Measurements from ENCODE around the gene ARHGEF19.
"Not testable (repeated sequence)": the region's sequence is repeated elsewhere in the genome, so short reads cannot be mapped to it uniquely, and the experiment has no call there.

ARHGEF19 gene

DNA sequence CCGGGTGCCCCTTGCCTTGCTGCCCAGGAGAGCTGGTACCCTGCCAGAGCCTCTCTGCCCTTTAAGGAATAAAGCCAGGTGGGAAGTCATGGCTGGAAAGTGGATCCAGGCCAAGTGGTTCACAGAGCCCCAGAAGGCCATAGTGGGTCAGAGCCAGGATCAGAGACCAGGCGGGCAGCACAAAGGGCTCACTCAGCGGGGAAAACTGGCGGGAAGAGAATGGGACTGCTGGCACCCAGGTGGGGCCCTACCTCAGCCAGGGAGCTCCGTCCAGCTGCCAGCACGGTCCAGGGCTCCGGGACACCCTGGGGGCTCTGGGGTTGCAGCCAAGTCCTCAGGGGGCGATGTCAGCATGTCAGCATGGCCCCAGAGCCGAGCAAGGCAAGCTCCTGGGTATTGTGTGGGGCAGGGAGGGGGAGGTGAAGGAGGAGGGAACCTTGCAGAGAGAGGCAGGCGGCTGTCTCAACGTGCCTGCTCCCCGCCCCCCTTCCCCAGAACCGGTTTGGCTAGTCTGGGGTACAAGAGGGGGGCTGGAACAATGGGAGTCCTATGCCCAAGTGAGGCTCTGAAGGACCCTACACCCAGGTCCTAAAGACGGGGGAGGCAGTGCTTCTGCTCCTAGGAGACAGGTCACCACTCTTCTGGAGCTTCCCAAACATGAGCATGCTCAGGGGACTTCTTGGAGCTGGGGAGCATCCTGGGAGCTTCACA lies at the start of gene ARHGEF19:
Gene ARHGEF19 (minus strand): TSS at position 402 of the 711 bp plus-strand sequence. CDS start 3,598 bp downstream, outside the sequence.
- DNase-seq, result no peak

GRCh38 chr1:16262067-16262466 lies 49.6 kb upstream of the ARHGEF19 start:
- DNase-seq, result no peak

GRCh38 chr1:16260814-16261213 lies 48.4 kb upstream of the ARHGEF19 start:
- DNase-seq, result no peak

- DNase-seq, result no peak
These were observed 46.2 kb upstream of the ARHGEF19 start for GRCh38 chr1:16258591-16259135.

DNA sequence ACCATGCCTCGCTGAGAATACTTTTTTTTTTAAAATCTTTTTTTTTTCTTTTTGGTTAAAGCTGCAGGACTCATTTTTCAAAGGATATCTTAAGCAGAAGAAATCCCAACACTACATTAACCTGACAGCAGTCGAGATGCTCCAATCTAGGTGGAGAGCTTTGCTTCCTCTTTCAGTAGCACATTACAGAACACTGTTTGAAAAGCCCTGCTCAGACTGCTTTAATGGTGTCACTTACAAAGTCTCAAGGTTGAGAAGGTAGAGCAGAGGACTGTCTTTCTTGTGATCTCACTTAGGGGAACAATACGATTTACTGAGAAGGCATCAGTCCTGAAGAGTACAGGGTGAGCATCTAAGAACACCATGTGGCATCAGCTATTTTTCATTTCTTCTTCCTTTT lies 45.5 kb upstream of the ARHGEF19 start:
- DNase-seq, result no peak

GRCh38 chr1:16257556-16257955 lies 45.1 kb upstream of the ARHGEF19 start:
- not testable (repeated sequence) for DNase-seq

- DNase-seq, result no peak
These were observed 44.0 kb upstream of the ARHGEF19 start for GRCh38 chr1:16256478-16256877.

GRCh38 chr1:16254263-16254928 lies 41.9 kb upstream of the ARHGEF19 start:
- no peak for DNase-seq

DNA sequence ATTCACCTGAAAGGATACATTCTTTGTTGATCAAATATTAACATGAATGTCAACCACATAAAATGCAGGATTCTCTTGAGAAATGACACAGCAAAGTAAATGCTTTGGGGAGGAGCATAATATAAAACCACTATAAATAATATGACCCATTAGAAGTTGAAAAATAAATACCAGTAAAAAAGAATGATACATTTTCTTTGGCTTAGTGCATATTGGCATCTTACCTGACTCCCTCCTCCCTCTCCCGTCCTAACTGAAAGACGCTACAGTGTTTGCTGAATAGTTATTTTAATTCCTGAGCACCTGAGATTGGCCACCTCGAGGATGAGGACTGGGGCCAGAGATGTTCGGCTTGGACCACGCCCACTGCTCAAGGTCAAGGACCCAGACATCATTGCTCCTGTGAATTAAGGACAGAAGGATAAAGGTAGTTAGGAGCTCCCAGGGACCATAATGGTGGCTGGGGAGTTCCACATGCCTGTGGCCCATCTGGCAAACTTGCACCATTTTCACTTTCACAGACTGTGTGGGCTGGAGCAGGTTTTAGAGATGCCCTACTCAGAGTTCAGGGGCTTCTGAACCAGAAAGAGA lies 41.0 kb upstream of the ARHGEF19 start:
- DNase-seq, result no peak

DNA sequence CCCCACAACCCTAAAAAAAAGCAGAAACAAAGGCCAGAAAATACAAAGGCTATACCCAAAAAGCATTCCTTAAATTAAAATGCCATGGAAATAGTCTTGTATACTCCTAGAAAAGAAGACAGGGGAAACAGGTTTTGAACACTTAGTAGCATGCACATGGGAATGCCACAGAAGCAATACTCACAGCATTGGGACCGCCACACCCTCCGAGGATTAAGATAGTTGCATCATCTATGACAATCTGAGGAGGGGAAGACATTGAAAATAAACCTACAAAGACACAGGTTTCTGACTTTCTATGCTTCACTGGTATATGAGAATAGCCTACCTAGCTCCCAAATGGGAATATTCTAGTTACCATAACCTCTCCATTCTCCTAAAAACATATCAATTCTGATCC lies 40.5 kb upstream of the ARHGEF19 start:
- no peak for DNase-seq

- no peak for DNase-seq
These were observed 38.9 kb upstream of the ARHGEF19 start for GRCh38 chr1:16251381-16251780.

- no peak for DNase-seq
These were observed 38.2 kb upstream of the ARHGEF19 start for GRCh38 chr1:16250524-16251251.

GRCh38 chr1:16249596-16250241 lies 37.3 kb upstream of the ARHGEF19 start:
- DNase-seq, result peak; percentile 27 to 31

GRCh38 chr1:16248603-16249516 lies 36.4 kb upstream of the ARHGEF19 start:
- DNase-seq, result peak; percentile 83 to 90

GRCh38 chr1:16248007-16248436 lies 35.6 kb upstream of the ARHGEF19 start:
- DNase-seq, result no peak

GRCh38 chr1:16247441-16247840 lies 35.0 kb upstream of the ARHGEF19 start:
- DNase-seq, result no peak

DNA sequence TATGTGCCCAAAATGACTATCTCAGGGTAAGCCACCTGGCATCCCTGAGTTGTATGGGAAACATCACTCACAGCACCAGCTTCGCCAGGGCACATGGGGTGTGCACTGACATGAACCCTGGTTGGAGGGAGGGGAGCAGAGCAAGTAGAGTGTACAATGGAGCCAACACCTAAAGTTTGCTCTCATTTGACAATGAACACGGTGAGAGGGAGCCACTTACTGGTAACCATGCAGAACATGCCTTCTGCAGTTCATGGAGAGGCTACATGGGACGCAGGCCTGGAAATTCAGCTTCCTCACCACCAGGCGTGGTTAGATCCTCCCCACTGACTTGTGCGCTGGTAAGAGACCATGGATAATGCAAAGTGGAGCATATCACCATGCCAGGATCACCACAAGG lies 34.5 kb upstream of the ARHGEF19 start:
- DNase-seq, result no peak

GRCh38 chr1:16246239-16246638 lies 33.8 kb upstream of the ARHGEF19 start:
- not testable (repeated sequence) for DNase-seq

GRCh38 chr1:16245476-16246196 lies 33.2 kb upstream of the ARHGEF19 start:
- DNase-seq, result no peak

DNA sequence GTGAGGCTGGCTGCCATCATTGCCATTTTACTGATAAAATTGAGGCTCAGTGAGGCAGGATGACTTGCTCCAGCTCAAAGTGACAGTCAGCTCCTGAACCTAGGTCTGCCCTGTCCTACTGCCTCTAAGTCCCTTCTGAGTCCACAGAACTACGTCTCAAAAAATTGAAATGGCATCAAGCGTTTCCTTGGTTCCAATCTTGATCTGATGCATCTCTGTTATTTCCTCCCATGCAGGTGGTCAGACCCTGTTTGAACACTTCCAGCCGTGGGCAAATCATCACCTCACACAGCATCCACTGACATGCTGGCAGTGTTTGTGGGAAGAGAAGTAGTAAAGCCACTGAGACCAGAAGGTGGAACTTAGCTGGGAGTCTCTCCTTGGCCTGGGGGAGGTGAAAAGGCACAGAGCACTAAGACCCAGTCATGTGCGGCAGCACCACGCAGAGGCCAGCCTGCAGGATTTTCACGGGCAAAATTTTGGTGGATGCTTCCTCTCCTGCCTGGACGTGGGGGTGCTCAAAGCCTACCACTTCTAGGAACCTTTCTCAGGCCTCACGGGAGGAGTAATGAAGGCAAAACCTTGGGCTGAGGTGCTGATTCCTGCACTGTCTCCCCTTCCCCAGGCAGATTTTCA lies 32.3 kb upstream of the ARHGEF19 start:
- no peak for DNase-seq
